ENCODE data around the gene ANKRD2.
"Not testable (repeated sequence)": the region's sequence is repeated elsewhere in the genome, so short reads cannot be mapped to it uniquely, and the experiment has no call there.

Gene ANKRD2

GRCh38 chr10:97574374-97575126 lies 2.0 kb downstream of the ANKRD2 start:
- DNase-seq: no peak

DNA sequence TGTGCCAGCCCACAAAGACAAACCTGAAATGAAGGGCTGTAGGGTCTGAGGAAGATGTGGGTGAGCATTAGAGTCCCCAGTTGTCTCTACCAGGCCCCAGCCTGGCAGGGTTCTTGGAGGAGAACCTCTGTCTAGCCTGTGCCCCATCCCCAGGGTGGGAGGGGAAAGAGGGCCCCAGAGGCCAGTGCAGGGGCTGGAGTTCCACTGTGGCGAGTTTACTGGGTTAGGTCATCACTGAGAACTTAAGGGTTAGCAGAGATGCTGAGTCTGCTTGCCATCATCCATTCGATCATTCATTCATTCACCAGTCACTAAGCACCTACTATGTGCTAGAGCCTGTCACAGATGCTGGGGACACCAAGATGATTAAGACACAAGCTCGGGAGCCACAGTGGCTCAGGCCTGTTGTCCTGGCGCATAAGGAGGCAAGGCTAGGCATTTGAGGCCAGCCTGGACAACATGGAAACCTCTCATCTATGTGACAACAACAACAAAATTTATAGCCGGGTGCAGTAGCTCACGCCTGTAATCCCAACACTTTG lies 2.6 kb downstream of the ANKRD2 start:
- DNase-seq: no peak

GRCh38 chr10:97576487-97576886 lies 3.9 kb downstream of the ANKRD2 start:
- DNase-seq: not testable (repeated sequence)

DNA sequence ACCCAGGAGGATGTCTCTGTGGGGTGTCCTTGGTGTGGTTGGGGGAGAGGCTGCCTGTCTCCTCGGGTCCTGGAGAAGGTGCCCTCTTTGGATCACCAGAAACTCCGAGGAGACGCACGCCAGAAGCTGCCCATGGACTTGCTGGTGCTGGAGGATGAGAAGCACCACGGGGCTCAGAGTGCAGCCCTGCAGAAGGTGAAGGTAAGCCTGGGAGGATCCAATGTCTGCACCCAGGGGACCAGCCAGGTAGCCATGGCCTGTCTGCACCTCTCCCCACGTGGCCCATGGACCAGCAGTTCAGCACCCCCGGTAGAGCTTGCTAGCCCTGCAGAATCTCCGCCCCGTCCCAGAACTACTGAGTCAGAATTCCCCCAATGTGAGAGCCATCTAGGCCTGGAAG lies 5.1 kb downstream of the ANKRD2 start:
- no peak for DNase-seq

GRCh38 chr10:97578171-97578844 lies 5.7 kb downstream of the ANKRD2 start:
- no peak for DNase-seq

- no peak for DNase-seq
Observed at GRCh38 chr10:97580421-97581367, 8.1 kb downstream of the ANKRD2 start.

GRCh38 chr10:97582169-97582568 lies 9.6 kb downstream of the ANKRD2 start:
- no peak for DNase-seq

DNA sequence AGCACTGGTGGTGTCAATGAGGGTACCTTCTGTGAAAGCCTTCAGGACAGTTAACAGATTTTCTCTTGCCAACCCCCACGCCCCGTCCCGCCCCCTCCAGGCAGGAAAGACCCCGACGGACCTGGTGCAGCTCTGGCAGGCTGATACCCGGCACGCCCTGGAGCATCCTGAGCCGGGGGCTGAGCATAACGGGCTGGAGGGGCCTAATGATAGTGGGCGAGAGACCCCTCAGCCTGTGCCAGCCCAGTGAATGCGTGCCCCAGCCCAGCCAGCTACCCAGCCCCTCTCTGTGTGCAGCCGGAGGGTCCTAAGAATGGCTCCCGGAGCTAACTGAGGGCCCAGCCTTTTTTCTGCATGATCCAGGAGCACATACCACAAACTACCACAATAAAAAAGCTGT lies 10.9 kb downstream of the ANKRD2 start:
- no peak for DNase-seq

GRCh38 chr10:97584060-97584797 lies 11.7 kb downstream of the ANKRD2 start, which contains the start of gene HOGA1:
Gene HOGA1, plus strand, starts transcription at chr10:97584389. Its CDS starts 315 bp downstream, at chr10:97584704.
- DNase-seq: no peak

- DNase-seq: no peak
Observed at GRCh38 chr10:97584798-97585438, 12.3 kb downstream of the ANKRD2 start.

- DNase-seq: no peak
Observed at GRCh38 chr10:97585439-97585811, 12.8 kb downstream of the ANKRD2 start.

- no peak for DNase-seq
Observed at GRCh38 chr10:97587183-97587582, 14.6 kb downstream of the ANKRD2 start.

GRCh38 chr10:97589479-97589878 lies 16.9 kb downstream of the ANKRD2 start, which contains the start of gene C10orf62:
Gene C10orf62, plus strand, starts transcription at chr10:97589721. Its CDS starts 177 bp downstream, at chr10:97589898.
- no peak for DNase-seq

DNA sequence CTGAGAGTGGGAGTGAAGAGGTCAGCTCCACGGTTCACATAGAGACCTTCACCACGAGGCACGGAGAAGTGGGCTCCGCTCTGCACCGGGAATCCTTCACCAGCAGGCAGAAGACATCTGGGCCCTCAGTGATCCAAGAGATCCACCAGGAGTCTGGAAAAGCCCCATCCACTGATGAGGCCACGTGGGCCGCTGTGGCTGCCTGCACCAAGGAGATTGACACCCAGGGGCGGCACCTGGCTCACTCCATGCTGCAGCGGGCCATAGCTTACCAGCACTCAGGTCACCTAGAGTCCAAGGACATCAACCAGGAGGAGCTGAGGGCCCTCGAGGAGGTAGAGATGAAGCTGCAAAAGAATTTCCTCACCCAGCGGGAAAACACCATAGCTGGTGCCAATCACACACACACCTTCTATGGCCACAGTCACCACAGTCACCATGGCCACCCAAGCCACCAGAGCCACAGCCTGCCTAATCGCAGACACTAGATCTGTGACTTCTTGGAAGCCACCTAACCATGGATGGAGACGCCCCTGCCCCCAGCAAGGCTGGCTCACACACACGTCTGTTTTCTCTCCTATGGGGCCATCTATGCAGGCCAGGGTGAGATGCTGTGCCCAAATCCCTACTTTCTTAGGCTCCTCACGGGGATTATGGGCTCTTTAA lies 17.6 kb downstream of the ANKRD2 start:
- DNase-seq: no peak

DNA sequence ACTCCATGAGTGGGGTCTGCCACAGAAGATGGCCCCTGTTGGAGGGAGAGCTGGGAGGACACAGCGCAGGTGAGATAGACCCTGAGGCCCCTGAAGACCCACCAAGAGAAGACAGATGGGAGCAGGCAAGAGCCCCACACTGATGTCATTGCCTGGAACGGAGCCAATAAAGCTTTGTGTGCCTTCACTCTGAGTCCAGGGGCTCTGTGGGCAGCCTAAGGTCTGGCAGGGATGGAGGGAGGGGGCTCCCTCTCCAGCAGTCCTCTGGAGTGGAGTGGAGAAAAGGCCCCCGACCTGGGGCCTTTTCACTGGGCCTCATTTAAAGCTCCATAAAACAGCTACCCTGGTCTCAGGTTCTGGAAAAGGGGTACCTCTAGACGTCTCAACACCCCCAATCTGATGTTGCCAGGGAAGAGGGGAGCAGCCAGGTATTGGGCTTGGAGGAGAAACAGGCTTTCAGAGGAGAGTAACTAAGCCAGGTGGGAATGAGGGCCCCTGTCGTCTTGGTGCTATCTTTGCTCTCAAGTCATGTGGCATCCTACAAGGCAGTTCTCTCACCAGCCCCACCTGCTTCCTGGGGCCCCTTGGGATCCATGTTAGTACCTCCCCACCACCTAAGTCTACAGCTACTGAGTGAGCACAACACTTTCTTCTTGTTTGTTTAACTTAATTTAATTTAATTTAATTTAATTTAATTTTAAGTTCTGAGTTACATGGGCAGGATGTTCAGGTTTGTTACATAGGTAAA lies 18.3 kb downstream of the ANKRD2 start:
- no peak for DNase-seq

DNA sequence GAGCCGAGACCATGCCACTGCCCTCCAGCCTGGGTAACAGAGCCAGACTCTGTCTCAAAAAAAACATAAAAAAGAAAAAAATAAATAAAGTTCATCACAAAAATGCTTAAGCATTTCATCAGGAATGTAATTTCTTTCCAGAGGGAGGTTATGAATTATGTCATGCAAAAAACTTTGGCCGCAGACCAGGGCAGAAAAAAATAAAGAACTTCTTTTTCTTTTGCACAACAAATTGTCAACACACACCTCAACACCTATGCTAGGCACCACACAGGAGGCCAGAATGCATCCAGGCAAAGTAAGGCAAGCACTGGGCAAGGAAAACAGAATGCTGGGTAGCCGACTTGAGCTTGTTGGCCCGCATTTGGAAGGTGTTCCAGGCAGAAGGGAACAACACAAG lies 20.8 kb downstream of the ANKRD2 start:
- no peak for DNase-seq

DNA sequence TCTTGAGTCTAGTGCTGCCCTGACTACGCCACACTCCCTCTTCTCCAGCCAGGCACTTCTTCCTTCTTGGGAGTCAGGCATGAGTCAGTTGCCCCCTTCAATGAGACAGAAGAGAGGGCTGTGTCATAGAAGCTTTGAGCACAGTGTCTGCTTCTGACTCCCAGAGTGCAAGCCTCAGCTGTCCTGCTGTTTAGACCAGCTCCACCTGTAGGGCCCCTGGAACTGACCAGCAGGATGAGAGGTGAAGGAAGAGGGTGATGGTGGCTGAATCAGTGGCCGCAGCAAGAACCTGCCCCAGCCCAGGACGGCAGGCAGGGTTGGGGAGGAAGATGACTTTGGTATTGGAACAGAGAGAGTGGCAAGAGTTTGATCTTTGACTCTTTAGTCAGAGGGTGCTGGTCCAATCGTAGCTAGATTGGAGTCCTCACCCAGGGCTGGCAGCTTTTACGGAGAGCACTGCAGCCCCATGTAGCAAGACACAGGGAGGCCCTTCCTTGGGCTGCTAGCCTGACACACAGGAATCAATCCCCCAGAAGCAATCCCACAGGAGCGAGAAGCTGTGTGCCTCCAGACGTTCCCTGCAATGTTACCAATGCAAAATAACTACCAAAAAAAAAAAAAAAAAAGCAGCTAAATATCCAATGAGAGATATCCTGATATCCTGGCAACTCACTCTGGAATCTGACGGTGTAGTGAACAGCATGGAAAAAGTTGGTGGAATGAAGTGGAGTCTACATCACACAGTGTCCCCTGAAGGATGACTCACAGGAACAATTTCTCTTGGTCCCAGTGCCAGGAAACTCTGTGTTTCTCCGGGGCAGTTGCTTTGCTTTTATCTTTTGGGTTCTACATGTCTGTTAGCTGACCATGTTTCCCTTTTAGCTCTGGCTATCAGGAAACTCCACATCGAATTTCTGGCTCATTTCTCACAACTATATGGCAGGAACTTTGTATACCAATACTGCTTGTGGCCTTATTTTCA lies 23.8 kb downstream of the ANKRD2 start:
- DNase-seq: no peak

DNA sequence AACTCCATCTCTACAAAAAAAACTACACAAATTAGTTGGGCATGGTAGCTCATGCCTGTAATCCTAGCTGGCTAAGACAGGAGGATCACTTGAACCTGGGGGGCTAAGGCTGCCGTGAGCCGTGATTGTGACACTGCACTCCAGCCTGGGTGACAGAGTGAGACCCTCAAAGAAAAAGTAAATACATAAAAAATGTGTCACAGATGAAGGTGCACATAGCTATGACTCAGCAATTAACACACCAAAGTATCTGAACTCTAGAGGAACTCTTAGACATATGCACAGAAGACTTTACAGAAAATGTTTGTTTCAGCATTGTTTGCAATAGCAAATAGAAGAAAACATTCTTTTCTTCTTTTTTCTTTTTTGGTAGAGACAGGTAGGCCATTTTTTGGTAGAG lies 25.2 kb downstream of the ANKRD2 start:
- DNase-seq: no peak

Data from T-helper 9 cell (primary cell).